HG03060 (cell line): Measurements from ENCODE around the gene IGSF21.

Source experiments
- ATAC-seq: cut with Tn5 transposase; IDR thresholded peaks from one replicate; pipeline ENCODE4 v1.9.1; 2021; ENCODE audit warnings: low read depth, moderate number of reproducible peaks; ENCODE audit not compliant: unreplicated experiment

Gene IGSF21

DNA sequence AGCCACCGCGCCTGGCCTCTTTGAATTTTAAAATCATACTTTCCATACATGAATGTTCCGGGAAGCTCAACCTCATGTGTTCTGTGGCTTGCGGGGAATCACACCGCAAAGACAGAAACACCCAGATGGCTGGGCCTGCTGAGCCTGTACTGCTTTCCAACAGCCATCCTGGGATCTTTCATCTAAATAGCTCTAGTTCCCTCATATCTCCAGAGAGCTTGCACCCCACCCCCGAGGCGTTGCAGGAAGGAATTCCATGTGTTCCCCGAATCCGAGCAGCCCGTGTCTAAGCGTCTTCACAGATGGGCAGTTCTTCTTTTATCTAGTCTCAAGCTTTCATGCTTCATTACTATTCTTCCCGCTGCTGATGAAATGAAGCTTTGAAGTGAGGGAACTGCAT lies 66.4 kb downstream of the IGSF21 start:
- ATAC-seq = no peak

DNA sequence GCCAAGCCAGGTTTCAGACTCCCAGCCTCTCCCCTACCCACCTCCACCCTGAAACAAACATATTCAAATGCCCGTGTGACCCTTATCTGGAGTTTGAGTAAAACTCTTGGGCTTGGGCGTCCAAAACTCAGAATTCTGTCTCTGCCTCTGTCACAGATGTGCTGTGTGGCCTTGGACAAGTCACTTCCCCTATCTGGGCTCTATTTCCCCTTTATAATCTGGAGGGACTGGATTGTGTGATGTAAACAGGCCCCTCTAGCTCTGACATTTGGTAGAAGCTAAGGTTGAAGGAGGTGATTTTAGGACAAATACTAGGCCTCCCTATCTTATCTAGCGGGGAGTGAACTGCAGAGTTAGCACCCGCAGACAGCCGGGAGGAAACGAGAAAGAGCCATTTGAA lies 67.5 kb downstream of the IGSF21 start:
- no peak for ATAC-seq

DNA sequence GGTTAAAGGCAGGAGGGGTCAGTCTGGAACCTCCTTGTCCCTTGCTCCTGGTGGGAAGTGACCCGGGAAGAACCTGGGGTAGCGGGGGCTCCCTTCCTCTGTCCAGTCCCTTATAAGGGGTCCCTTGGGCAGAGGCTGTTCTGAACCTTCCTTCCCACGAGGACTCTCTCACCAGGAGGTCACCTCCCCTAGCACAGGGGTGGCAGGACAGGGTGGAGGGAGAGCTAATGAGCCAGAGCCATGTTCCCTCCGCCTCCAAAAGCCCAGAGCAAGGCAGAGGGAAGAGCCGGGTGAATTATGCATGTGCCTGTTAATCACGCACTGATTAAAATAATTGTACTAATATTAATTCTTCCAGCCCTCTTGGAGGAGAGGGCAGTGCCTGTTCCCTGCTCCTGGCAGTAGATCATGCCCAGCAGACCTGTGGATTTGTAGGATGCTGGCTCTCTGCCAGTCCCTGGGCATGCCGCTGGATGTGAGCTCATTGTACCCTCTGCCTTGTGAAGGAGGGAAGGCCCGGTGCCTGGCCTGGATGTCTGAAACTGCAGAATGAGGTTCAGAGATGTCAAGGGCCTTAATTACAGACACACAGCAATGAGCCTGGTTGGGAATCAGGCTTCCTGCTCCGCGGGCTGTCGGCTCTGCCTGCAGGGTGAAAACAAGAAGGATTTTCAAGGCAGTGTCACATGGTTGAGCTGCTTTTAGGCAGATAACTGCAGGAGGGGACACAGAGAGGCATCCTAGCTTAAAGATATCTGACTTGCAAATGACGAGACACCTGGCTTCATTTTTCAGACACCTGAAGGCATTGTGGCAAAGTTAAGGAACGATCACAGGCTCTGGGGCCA lies 68.2 kb downstream of the IGSF21 start:
- no peak for ATAC-seq

DNA sequence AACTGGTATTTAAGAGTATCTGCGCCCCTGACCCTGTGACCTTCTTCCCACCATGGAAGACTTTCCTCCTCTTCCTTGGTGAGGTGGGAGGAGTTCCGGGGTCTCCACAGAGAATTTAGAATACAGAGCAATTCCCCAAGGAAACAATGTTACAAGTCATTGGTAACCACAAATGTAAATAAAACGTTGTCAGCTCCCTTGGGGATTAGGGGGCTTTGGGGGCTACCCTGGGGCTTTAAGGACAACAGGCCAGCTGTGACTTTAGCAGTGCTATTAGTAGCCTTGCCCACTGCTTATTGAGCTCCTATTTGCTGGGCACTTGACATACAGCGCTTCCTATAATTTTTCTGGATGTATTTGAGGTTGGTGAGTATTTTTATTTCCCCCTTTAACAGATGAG lies 69.0 kb downstream of the IGSF21 start:
- ATAC-seq = no peak

DNA sequence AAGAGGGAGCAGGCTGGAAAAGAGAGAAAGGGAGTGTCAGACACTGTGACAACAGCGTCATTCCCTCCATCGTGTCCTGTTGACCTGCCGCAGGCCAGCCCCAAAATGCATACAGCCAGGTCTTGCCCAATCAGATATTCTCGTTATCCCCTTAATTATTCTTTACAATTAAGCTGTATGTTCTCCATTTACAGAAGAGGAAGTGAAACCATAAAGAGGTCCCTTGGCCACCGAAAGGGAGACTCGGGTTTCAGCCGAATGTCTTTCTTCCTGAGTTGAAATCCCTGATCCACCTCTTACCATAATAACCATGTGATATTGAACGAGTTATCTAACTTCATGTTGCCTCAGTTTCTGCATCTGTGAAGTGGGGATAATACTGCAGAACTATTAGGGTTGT lies 70.5 kb downstream of the IGSF21 start:
- no peak for ATAC-seq

DNA sequence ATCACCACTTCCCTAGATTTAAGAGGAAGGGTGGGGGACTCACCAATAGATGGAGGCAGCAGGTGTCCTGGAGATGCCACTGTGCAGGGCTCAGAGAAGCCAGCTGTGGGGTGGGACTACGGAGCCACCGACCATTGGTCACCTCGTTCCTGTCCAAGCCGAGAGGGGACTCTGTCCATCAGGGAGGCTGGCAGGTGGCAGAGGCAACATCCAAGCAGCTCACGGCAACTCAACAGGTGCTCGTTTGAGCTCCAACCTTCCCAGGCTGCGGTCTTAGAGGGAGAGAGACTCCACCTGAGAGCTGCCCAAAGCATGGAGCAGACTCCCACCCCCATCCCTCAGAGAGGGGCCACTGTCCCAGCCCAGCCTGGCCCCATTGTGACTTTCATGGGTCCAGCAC lies 71.4 kb downstream of the IGSF21 start:
- ATAC-seq = no peak

DNA sequence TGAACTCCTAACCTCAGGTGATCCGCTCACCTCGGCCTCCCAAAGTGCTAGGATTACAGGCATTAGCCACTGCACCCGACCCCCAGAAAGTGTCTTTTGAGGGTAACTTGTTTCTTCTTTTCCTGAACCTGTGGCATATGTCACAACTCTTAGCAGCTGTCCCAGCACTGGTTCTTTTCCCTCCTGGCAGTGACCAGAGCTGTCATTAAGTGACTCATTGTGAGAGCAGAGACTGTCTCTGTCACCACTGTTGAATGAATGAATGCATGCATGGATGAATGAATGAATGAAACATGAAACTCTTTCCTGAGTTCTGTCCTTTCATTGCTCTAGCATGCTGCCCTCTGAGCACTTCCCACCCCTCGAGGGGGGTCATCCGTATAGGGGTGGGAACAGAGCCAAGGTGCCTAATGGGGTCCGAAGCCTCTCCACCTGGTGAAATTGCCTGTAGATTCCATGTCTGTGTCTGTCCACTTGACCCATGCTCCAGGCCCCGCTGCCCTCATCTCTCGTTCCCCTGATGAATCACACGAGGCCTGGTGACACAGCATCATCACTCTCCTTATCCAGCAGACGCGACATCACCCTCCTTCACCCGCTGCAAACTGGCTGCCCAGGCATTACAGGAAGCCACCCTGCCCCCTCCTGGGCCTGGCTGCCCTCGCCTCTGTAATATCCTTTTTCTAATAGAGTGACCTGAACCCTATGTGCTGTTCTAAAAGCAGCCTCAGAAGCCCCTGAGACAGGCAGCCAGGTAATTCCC lies 75.0 kb downstream of the IGSF21 start:
- ATAC-seq = no peak

DNA sequence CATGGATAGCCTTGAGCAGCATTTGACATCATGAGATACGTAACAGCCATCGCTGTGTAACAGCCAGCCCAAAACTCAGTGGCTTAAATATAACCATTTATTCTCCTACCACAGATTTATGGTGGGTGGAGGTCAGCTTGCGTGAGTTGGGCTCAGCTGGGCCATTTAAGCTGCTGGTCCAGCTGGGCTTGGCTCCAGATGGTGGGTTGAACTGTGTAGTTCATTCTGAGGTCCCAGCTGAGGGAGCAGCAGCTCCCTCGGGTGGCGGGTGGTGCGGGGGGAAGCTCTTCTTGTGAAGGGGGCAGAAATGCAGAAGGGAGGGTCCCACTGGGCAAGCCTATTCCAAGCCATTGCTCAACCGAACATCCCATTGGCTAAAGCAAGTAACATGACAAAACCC lies 75.9 kb downstream of the IGSF21 start:
- ATAC-seq = no peak

DNA sequence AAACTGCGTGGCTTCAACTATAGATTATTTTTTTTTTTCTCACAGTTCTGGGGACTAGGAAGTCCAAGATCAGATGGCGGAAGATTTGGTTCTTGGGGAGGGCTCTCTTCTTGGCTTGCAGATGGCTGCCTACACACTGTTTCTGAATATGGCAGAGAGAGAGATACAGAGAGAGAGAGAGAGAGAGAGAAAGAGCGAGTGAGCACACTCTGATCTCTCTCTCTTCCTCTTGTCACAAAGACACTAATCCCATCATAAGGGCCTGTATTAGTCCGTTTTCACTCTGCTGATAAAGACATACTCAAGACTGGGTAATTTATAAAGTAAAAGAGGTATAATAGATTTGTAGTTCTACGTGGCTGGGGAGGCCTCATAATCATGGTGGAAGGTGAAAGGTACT lies 79.5 kb downstream of the IGSF21 start:
- no peak for ATAC-seq

DNA sequence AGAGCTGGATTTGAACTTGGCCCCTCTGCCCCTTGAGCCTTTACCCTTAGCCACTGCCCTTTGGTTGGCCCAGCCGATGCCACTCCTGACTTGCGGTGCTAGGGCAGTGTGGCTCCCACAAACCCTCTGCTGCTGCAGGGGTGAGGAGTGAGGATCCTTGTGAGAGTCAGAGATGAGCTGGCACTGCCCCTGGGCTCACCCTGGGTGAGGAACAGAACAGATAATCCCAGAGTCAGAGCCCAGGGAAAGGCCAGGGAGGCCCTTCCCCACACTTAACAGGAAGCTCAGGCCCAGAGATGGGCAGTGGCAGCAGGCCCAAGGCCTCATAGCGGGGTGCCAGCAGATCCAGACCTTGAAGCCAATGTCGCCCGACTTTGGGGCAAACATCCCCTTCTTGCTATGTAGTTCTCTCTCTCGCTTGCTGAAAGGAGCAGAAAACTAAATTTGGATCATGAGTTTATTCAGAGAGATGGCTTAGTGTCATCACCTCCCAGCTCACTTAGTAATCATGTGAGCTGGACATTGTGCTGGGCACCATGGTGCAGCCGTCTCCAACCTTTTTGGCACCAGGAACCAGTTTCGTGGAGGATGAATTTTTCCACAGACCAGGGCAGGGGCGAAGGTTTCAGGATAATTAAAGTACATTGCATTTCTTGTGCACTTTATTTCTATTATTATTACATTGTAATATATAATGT lies 81.4 kb downstream of the IGSF21 start:
- ATAC-seq = no peak

DNA sequence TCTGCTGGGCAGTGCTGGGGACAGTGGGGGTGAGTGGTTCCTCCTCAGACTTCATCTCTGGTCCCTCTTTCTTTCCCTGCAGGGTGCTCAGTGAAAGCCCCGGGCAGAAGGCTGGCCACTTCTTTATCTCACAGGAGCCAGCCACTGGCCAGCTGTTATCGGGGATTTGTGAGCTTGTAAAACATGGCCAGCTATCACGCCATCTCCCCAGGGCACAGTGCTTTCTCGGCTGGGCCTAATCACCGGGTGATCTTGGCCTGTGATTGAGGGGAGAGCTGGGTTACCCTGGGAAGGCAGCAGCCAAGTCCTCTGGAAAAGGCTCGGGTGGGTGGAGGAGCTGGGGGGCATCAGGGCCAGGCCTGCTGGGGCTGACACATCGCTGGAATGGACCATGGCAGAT lies 83.0 kb downstream of the IGSF21 start:
- ATAC-seq = no peak

DNA sequence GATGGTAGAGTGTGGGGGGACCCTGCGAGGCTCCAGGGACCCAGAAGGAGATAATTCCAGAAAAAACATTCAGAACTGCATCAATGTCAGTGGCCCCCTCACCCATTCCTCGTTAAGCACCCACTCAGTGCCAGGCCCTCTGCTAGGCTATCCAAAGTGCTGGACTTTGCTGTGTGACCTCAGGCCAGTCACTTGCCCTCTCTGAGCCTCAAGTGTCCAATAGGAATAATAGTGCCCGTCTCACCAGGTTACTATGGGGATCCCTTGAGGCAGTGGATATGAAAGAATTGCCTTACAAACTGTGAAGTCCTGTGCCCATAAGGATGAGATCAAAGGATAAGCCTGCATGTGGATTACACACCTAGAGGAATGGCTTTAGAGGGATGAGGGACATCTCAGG lies 83.4 kb downstream of the IGSF21 start:
- no peak for ATAC-seq

DNA sequence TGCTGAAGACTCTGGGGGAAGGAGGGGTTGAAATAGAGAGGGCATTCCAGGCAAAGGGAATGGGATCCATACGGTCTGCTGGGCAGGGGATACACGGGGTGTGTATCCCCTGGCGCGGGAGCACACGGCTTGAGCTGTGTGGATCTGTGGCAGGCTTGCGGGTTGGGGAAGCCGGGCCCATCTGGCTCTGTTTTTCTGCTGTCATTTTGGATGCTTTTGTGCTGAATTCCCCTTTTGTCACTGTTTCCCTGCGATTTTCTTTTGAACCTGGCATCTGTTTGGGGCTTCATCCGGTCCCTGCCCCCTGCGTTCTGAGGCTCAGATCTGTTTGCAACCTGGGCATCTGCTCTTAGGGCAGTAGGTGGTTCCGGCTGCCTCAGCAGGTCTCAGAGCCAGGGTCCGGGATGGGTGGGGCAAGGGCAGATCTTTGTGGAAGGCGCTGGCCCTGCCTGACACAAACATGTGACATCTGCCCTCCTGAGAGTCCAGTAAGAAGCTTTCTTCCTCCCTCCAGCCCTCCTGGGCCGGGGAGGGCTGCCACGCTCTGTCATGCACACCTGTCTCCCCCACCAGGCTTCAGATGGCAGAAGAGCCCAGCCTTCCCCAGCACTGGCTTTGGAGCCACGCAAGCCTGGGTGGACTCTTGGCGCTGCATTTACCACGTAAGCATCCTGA lies 84.0 kb downstream of the IGSF21 start:
- ATAC-seq = no peak

DNA sequence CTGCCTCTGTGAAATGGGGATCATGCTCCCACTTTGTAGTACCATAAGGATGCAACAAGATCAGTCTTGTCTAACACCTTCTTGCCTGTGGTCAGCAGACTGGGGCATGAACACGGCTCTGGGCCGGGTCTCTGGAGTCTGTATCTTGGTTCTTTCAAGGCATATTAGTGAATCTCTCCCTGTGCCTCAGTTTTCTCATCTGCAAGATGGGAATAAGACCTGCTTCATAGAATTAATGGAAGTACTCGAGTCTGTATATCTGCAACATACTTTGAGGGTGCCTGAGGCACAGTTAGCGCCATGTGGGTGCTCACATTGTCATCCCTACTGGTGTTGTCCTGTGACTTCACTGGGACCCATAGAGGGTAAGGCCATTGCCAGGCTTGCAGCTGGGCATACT lies 84.6 kb downstream of the IGSF21 start:
- no peak for ATAC-seq

DNA sequence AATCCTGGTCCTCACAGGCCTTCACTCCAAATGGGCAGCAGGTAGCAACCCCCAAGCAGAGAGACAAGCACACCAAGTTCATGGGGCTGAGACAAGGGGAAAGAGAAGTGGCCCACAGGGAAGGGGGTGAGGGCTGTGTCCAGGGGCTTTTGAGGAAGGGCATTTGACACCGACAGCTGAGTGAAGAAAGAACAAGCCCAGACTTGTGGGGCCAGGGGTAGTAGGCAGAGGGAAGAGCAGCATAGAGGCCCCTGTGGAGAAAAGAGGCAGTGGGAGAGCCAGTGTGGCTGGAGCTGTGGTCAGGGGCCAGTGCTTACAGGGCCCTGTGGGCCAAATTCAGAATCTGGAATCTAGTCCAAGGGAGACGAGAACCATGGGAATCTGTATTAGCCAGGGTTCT lies 85.4 kb downstream of the IGSF21 start:
- ATAC-seq = no peak

DNA sequence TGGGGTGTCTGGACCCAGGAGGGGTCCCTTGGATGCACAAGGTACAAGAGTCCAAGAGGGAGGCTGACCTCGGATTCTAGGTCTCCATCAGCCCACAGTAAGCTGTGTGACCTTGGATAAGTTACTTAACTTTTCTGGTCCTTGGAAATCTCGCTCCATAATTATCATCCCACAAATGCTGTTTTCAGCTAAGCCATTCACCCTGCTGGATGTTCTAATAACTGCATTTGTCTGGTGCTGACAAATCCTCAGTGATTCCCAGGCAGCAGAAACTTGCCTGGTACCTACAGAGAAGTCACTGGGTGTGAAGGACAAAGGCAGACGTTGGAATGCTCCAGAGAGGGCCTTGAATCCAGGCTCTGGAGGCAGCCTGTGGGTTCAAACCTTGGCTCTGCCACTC lies 89.7 kb downstream of the IGSF21 start:
- ATAC-seq = no peak

DNA sequence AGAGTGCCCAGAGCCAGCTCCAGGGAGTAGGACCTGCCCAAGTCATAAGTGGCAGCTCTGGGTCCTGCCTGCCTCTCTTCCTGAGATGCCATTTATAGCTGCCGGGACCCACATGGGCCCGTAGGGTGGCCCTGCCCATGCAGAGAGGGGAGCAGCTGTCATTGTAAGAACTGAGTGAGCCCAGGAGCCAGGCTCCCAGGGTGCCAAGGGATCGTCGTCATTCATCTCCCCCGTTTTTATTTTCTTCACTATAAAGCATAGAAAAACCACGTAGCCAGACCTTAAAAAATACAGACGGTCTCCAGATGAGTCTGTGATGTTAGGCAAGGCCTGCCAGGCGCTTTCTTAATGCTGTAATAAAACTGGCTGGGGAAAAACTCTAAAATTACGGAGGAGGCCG lies 90.7 kb downstream of the IGSF21 start:
- no peak for ATAC-seq

DNA sequence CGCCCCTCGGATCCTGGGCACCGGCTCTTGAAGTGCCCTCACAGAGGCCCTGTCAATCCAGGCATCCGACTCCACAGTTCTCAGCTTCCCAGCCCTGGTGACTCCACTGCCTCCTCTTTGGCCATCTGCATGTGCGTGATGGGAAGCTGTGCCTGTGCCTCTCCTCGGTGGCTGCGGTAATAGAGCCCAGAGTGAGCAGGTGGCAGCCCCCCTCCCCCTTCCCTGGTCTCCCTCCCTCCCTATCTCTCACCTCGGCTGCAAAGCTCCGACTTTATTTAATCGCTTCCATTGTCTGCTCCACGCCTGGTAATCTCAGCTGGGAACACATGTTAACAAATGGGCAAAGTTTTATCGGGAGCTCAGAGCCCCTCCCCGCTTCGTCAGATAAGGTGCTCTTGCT lies 91.9 kb downstream of the IGSF21 start:
- ATAC-seq = no peak

DNA sequence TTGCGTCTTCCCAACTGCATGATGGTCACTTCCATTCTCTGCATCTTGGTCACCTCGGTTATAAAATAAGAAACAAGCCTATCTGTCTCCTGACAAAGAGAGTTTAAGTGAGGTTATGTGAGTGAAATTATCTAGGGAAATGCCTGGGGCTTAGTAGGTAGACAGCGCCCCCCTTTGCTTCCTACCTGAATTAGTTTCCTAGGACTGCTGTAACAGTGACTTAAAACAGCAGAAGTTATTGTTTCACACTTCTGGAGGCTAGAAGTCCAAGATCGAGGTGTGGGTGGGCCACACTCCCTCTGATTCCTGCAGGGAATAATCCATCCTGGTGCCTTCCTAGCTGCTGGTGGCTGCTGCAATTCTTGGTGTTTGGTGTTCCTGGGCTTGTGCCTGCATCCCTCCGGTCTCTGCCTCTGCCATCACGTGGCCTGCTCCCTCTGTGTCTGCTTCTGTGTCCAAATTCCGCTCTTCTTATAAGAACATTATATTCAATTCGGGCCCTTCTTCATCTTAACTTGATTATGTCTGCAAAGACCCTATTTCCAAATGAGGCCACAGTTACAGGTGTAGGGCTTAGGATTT lies 92.6 kb downstream of the IGSF21 start:
- no peak for ATAC-seq

DNA sequence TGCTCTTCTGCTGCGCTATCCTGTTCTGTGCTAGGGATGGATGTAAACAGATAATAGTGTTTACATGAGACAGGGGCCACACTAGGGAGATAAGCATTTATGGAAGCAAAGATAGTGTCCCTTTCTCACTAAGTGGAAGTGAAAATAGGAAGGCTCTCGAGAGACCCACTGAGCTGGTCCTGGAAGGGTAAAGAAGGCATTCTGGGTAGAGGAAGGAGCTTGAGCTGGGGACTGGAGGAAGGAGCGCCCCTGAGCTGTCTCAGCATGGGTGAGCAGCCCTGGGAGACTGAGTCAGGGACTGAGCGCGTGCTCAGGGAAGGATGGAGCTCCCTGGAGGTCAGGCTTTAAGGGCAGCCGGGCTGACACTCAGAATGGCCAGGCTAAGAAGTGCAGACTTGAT lies 93.3 kb downstream of the IGSF21 start:
- ATAC-seq = no peak
